GM10847 (cell line): ENCODE data around the gene HMX3.

Experiments used
- POLR2A ChIP-seq: IDR thresholded peaks from 2 replicates; pipeline ENCODE4 v1.6.1; 2011; ENCODE audit not compliant: insufficient read length; ENCODE audit errors: extremely low read depth

The HMX3 gene

DNA sequence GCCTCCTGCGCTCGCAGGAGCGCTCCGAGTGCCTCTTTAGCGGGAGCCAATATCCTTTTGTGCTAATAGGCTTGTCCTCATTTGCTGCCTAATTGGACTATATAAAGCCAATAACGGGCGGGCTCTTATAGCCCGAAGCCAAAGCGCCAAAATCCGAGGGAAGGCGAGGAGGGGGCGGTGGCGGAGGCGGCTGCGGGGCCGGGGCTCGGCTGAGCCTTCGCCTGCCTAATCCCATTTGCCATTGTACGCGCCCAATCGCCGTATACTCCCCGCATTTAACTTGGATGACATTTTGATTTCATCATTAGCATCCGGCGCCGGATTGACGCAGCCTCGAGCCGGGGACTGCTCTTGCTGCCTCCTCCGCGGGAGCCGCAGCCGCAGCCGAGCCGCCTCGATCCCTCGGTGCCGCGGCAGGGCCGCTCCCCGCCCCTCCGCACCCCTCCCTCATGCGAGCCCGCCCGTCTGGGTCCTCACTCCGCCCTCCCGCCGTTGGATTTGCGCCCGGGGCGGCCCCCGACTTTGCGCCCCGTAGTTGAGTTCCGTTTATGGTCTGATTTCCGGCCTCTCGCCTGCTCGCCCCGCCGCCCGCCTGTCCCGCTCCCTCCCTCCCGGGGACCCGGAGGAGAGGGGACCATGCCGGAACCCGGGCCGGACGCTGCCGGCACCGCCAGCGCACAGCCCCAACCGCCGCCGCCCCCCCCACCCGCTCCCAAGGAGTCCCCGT, at the start of gene HMX3:
Gene HMX3 (plus strand): TSS at position 556 of the 727 bp plus-strand sequence. CDS start 81 bp downstream, at position 637.
- no peak for TF ChIP-seq POLR2A

DNA sequence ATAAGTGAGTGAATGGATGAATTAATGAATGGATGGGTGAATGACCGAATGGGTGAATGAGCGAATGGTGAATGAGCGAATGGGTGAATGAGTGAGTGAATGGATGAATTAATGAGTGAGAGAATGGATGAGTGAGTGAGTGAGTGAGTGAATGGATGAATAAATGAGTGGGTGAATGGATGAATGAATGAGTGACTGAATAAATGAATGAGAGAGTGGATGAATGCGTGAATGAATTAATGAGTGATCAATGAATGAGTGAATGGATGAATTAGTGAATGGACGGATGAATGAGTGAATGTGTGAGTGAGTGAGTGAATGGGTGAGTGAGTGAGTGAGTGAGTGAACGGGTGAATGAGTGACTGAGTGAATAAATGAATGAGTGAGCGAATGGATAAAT, 49.5 kb upstream of the HMX3 start:
- TF ChIP-seq POLR2A, result no peak

DNA sequence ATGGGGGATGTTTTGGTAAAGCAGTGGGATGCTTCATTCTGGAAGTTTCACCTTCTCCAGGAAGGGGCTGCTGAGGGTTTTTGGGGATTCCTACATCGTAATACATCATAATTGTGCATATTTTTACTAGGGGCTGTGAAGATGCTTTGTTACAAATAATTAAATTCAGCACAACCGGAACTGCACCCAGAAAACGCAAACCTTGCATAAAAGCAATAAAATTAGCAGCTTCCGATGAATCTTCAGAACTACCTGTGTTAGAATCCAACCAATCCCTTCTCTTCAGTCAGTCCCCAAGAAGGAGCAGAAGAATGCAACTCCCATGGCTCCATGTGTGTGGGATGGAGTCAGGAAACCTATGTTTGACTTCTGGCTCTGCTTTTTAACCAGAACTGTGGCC, 48.4 kb upstream of the HMX3 start:
- TF ChIP-seq POLR2A, result no peak

DNA sequence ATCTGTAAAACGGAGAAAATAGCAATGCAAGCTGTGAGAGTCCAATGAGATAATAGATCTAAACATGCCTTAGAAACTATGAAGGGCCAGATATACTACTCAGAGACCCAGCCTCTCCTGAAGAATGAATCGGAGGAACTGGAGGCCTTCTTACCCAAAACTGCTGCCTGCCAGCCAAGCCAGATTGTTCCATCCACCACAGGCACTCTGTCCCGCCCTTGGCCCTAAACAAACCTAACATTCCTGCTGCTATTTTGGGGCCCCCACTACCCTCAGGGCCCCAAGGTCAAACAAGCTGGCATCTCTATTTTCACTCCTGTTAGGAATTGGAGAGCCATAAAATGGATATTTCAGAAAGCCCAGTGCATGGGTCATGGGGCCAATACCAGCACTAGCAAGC, 48.0 kb upstream of the HMX3 start:
- TF ChIP-seq POLR2A, result no peak

DNA sequence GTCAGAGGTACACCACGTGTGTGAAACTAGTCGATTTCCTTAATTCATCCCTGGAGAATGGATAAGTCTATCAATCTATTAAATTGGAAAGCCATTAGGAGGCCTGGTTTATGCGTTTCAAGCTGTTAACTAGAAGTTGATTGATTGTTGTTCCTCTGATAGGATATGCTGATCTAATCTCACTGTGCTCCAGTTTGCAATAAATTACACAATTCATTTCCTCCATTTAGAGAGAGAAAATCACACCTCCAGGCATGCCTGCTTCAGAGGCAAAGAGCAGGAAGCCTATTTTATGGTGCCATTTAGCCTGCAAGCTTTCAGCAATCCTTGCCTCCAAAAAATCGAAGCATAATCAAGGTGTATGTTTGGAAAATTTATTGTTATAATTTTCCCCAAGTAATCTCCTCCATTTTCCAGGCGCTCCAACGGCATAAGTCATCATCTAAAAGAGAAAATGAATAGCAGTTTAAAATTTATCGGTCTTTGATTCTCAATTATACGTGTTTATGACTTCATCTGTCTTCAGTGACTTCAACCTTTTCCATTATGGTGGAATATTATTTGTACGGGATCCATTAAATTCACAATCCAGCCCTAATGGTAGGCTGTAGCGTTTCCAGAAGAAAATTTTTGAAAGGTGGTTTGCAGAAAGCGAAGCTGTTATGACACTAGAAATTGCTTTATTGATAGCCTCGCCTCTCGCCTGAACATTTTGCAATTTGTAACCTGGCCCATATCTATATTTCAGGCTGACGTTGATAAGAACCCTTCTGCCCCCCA, 42.9 kb upstream of the HMX3 start:
- TF ChIP-seq POLR2A, result no peak

- no peak for TF ChIP-seq POLR2A
These were observed 42.3 kb upstream of the HMX3 start for GRCh38 chr10:123093489-123093888.

- TF ChIP-seq POLR2A, result no peak
These were observed 39.3 kb upstream of the HMX3 start for GRCh38 chr10:123096452-123096851.

- TF ChIP-seq POLR2A, result no peak
These were observed 38.7 kb upstream of the HMX3 start for GRCh38 chr10:123097039-123097438.

DNA sequence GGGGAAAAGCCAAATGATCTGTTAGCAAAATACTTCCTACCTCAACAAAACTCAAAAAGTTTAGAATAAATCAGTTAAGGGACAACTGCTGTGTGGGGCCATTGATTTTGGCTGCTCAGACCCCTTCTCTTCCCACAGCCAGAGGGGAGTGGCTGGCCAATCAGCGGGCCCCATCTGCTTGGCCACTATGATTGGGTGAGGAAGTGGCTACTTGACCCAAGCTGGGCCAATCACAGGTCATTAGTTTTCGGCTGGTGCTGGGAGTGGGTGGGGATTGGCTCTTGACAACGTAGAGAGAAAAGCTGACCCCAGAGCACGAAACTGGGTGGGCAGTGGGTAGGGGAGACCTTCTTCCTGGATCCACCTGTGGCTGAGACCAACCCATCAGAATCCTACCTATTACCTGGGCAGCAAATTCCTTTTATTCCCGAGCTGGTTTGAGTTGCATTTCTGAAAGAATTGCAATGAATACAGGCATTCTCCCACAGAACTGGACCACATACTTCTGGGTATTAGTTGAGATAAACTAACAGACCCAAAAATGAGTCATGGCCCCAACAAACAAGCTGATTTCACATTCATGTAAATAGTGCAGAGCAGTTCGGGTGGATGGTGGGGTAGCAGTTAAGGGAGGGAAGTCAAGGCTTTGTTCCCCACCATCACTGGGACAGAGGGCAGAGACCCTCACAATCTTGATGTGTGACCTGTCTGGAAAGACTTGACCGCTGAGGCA, 35.6 kb upstream of the HMX3 start:
- TF ChIP-seq POLR2A, result no peak

DNA sequence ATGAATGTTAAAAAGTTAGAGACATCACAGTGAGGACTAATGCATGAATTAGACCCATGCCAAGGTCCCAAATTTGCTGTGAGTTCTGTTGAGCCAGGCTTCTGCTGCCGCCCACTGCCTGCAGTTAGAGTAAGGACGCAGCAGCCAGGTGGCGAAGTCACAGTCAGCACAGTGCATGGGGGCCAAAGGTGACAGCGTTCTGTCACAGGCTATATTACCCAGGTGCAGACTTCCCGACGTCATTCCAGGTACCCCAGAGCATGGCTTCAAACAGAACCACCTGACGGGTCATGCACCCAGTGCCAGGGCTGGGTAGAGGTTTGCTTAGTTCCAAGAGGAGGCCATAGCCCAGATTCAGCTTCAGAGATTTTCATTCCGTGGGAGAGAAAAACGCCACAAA, 33.9 kb upstream of the HMX3 start:
- TF ChIP-seq POLR2A, result no peak

DNA sequence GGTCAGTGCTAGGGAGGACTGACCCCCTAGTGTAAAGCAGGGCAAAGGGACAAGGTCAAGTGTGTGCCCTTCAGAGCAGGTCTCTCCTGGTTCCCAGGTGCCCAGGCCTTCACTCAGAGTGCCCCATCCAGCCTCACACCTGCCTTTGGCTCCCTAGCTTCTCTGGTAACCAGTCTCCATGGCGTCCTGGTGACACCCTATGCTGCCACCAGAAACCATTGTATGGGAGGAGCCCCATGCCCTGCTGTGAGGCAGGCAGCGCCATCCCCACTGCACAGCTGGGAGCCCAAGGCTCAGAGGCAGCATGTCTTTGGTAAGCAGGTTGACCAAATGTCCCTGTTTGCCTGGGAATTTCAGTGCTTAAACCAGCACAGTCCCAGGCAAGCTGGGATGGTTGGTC, 33.1 kb upstream of the HMX3 start:
- TF ChIP-seq POLR2A, result no peak

- TF ChIP-seq POLR2A, result no peak
These were observed 31.8 kb upstream of the HMX3 start for GRCh38 chr10:123103944-123104343.

DNA sequence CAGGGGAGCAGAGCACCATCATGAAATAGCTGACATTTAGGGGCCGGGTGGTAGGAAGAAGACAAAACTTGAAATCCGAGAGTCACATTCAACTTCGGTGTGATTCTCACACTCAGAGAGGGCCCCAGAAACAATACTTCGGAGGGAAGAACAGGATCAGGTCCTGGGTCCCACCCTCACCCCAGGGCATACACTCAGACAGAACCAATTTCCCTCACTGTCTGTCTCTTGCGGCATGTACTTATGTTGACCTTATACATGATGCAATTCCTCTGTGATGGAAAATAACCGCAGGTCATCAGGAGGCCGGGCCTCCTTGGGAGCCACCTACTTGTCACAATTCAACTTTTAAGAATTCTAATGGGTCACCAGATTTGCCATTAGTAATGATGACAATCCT, 26.3 kb upstream of the HMX3 start:
- no peak for TF ChIP-seq POLR2A

GRCh38 chr10:123117644-123118417, 17.9 kb upstream of the HMX3 start:
- TF ChIP-seq POLR2A, result no peak

GRCh38 chr10:123119081-123119480, 16.7 kb upstream of the HMX3 start:
- TF ChIP-seq POLR2A, result no peak
